ENCODE data around the gene GINM1.

GINM1 gene

GRCh38 chr6:149560736-149561135 is 5.4 kb upstream of the GINM1 start:
- no peaks in the 10 kb centered on the region for H3K36me3 Mint-ChIP-seq (ENCODE audit: low read depth)
- no peak overlapping the region for H3K27ac Mint-ChIP-seq
- peak; percentile 36 to 44 (median 38) for TF ChIP-seq CTCF (IDR thresholded peaks at IDR 0.05; ENCODE audit: unreplicated experiment in 3 of 3)
- peaks cover 48% of the 10 kb centered on the region for H3K27me3 Mint-ChIP-seq (ENCODE audit: low read depth)
- H3K4me3 Mint-ChIP-seq = no peak overlapping the region
- H3K9me3 Mint-ChIP-seq = no peaks in the 10 kb centered on the region
- peaks cover 9% of the 10 kb centered on the region for H3K4me1 Mint-ChIP-seq

DNA sequence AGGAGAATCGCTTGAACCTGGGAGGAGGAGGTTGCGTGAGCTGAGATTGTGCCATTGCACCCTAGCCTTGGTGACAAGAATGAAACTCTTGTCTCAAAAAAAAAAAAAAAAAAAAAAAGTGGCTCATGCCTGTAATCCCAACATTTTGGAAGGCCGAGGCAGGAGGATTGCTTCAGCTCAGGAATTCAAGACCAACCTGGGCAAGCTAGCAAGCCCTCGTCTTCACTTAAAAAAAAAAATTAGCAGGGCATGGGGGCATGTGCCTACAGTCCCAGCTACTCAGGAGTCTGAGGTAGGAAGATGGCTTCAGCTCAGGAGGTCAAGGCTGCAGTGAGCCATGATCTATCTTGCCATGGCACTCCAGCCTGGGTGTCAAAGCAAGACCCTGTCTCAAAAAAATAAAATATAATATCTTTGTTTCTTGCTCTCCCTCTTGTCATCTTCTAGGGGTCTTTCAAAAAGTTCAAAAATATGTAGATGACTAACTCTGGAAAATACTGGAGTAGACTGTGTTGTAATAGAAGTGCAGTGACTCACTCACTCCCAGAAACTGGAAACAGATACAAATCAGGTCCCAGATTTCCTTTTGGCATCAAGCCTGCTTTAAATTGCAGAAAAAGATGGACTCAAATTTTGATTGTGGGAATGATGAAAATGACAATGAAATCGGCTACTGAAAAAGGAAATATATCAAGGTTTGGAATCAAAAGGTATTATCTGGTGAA is 2.8 kb upstream of the GINM1 start:
- Mint-ChIP-seq H3K36me3 (ENCODE audit: low read depth) (no peaks in the 10 kb centered on the region), H3K9me3 (no peaks in the 10 kb centered on the region), H3K4me1 (peaks cover 14% of the 10 kb centered on the region), H3K27ac (no peak overlapping the region), H3K27me3 (ENCODE audit: low read depth) (peaks cover 28% of the 10 kb centered on the region), H3K4me3 (peak overlapping the region in 2 of 3 experiments; percentile 23 to 50)
- TF ChIP-seq CTCF (IDR thresholded peaks at IDR 0.05; ENCODE audit: unreplicated experiment in 3 of 3) = no peak

GRCh38 chr6:149563928-149564325 is 2.2 kb upstream of the GINM1 start:
- Mint-ChIP-seq H3K4me1 (peaks cover 14% of the 10 kb centered on the region), H3K4me3 (peak overlapping the region in 1 of 3 experiments; percentile 19), H3K27me3 (ENCODE audit: low read depth) (peaks cover 24% of the 10 kb centered on the region), H3K36me3 (ENCODE audit: low read depth) (no peaks in the 10 kb centered on the region), H3K27ac (no peak overlapping the region), H3K9me3 (no peaks in the 10 kb centered on the region)
- no peak for TF ChIP-seq CTCF (IDR thresholded peaks at IDR 0.05; ENCODE audit: unreplicated experiment in 3 of 3)

- peak overlapping the region; percentile 91 to 95 (median 91) for H3K4me3 Mint-ChIP-seq
- TF ChIP-seq CTCF (IDR thresholded peaks at IDR 0.05; ENCODE audit: unreplicated experiment in 3 of 3) = no peak
- no peaks in the 10 kb centered on the region for H3K9me3 Mint-ChIP-seq
Observed at GRCh38 chr6:149566410-149567193, 427 bp downstream of the GINM1 start.

GRCh38 chr6:149567194-149567586 is 1.0 kb downstream of the GINM1 start:
- peaks cover 4% of the 10 kb centered on the region for H3K36me3 Mint-ChIP-seq (ENCODE audit: low read depth)
- H3K4me1 Mint-ChIP-seq = peaks cover 14% of the 10 kb centered on the region

More at GRCh38 chr6:149566410-149567193, 427 bp downstream of the GINM1 start:
- Mint-ChIP-seq H3K4me1 (peaks cover 14% of the 10 kb centered on the region), H3K27me3 (ENCODE audit: low read depth) (peaks cover 6% of the 10 kb centered on the region), H3K27ac (peak overlapping the region; percentile 10 to 85 (median 85)), H3K36me3 (ENCODE audit: low read depth) (peaks cover 4% of the 10 kb centered on the region)

More at GRCh38 chr6:149567194-149567586, 1.0 kb downstream of the GINM1 start:
- TF ChIP-seq CTCF (IDR thresholded peaks at IDR 0.05; ENCODE audit: unreplicated experiment in 3 of 3) = no peak
- H3K9me3 Mint-ChIP-seq = no peaks in the 10 kb centered on the region
- peak overlapping the region; percentile 10 to 85 (median 85) for H3K27ac Mint-ChIP-seq
- H3K4me3 Mint-ChIP-seq = peak overlapping the region; percentile 91 to 95 (median 91)
- H3K27me3 Mint-ChIP-seq (ENCODE audit: low read depth) = peaks cover 6% of the 10 kb centered on the region
